H1 (cell line): Measurements from ENCODE around the gene ARFGEF3. TPM values are rescaled to one million over a fixed set of nuclear protein-coding genes. Genes with fewer than 3 reads are reported as not detected.

Experiments used
- CTCF ChIA-PET: fragments of 300-600 bp; sonication (Branson Sonifier 250); formaldehyde crosslinking; loops from one replicate; lab custom pipeline; 2021; ENCODE audit not compliant: partially characterized antibody; lab: Charles Lee
- POLR2A ChIA-PET: fragments of 300-600 bp; sonication (Branson Sonifier 250); formaldehyde crosslinking; loops from one replicate; lab custom pipeline; 2021; ENCODE audit warnings: inconsistent platforms; ENCODE audit not compliant: partially characterized antibody; lab: Charles Lee
- DNase-seq, 2 experiments: peaks; one replicate each; pipeline versions ENCODE4 v3.0.0 to v3.0.0-alpha.2; 2010 to 2022; ENCODE audit warnings: low spot score in 2 of 2, low read depth in 1 of 2, mixed read lengths in 1 of 2
- FAIRE-seq: peaks from 2 replicates; lab custom pipeline; 2011; peaks lifted over from hg19 to GRCh38; lab: Jason Lieb, UNC
- H2AFZ ChIP-seq: 2 replicates; pipeline ENCODE4 v1.8.1; 2012; ENCODE audit warnings: low read length, inconsistent platforms
- H2AK5ac ChIP-seq: 2 replicates; pipeline ENCODE4 v1.6.1; 2013; ENCODE audit warnings: low read depth, low read length
- H2BK120ac ChIP-seq: replicated peaks from 2 replicates; pipeline ENCODE3; 2013; ENCODE audit warnings: low read depth, low read length, inconsistent platforms
- H2BK12ac ChIP-seq: 2 replicates; pipeline ENCODE4 v1.6.1; 2013; ENCODE audit warnings: low read depth, low read length
- H2BK15ac ChIP-seq: 2 replicates; pipeline ENCODE4 v1.6.1; 2013; ENCODE audit warnings: low read length
- H2BK20ac ChIP-seq: 2 replicates; pipeline ENCODE4 v1.6.1; 2013; ENCODE audit warnings: low read length
- H2BK5ac ChIP-seq: 2 replicates; pipeline ENCODE4 v1.6.1; 2013; ENCODE audit warnings: low read depth, low read length
- H3K14ac ChIP-seq: 2 replicates; pipeline ENCODE4 v1.6.1; 2013; ENCODE audit warnings: inconsistent platforms; ENCODE audit not compliant: insufficient read length
- H3K18ac ChIP-seq: 2 replicates; pipeline ENCODE4 v1.6.1; 2013; ENCODE audit warnings: low read length; ENCODE audit errors: extremely low read depth
- H3K23ac ChIP-seq: 2 replicates; pipeline ENCODE4 v1.6.1; 2013; ENCODE audit warnings: inconsistent platforms; ENCODE audit not compliant: insufficient read length
- H3K23me2 ChIP-seq: 2 replicates; pipeline ENCODE4 v1.6.1; 2013; ENCODE audit warnings: low read depth, low read length
- H3K27ac ChIP-seq: 2 replicates; pipeline ENCODE4 v1.6.1; 2011; ENCODE audit warnings: low read depth, low read length, inconsistent platforms
- H3K27me3 ChIP-seq, 4 experiments: replicated peaks in 1 of 4; 1 replicate in 1 of 4; 2 replicates in 3 of 4; pipeline versions ENCODE4 v1.6.1 to v1.8.1; 2011 to 2013; ENCODE audit warnings: low read length in 3 of 4, mild to moderate bottlenecking in 3 of 4, inconsistent platforms in 2 of 4, mixed read lengths in 2 of 4, moderate library complexity in 1 of 4; ENCODE audit not compliant: control insufficient read depth in 3 of 4, insufficient read depth in 3 of 4; ENCODE audit errors: extremely low read depth in 1 of 4
- H3K36me3 ChIP-seq, 4 experiments: 2 replicates each; pipeline versions ENCODE4 v1.6.1 to v1.8.1; 2011 to 2013; ENCODE audit warnings: mild to moderate bottlenecking in 4 of 4, low read length in 3 of 4, moderate library complexity in 2 of 4, control low read depth in 1 of 4, inconsistent platforms in 1 of 4; ENCODE audit not compliant: insufficient read depth in 4 of 4, control insufficient read depth in 2 of 4
- H3K4ac ChIP-seq: replicated peaks from 2 replicates; pipeline ENCODE3; 2013; ENCODE audit warnings: low read length, low read depth, mixed read lengths, inconsistent platforms; ENCODE audit not compliant: insufficient read length
- H3K4me1 ChIP-seq, 4 experiments: replicated peaks in 1 of 4; 1 replicate in 1 of 4; 2 replicates in 3 of 4; pipeline versions ENCODE4 v1.6.1 to v1.8.1; 2011 to 2013; ENCODE audit warnings: low read length in 3 of 4, inconsistent platforms in 2 of 4, mixed read lengths in 1 of 4; ENCODE audit not compliant: insufficient read depth in 4 of 4, control insufficient read depth in 3 of 4
- H3K4me2 ChIP-seq, 2 experiments: 2 replicates each; pipeline versions ENCODE4 v1.6.1 to v1.8.1; 2011 to 2013; ENCODE audit warnings: low read depth in 2 of 2, low read length in 2 of 2, control low read depth in 1 of 2, inconsistent platforms in 1 of 2, mild to moderate bottlenecking in 1 of 2; ENCODE audit not compliant: insufficient read depth in 1 of 2
- H3K4me3 ChIP-seq, 4 experiments: fragments of 200-600, 300-600 bp in 1 of 4; sonication (generic), shearing (Covaris generic), sonication (Bioruptor Twin) in 1 of 4; 2 replicates each; pipeline versions ENCODE4 v1.5.1 to v1.8.1; 2011 to 2016; ENCODE audit warnings: low read length in 4 of 4, low read depth in 3 of 4, control low read depth in 2 of 4, inconsistent platforms in 2 of 4, mild to moderate bottlenecking in 2 of 4, mixed read lengths in 1 of 4, moderate library complexity in 1 of 4; ENCODE audit not compliant: insufficient read depth in 2 of 4; ENCODE audit errors: extremely low read depth in 1 of 4
- H3K56ac ChIP-seq: replicated peaks from 2 replicates; pipeline ENCODE3; 2013; ENCODE audit warnings: low read depth, mild to moderate bottlenecking, mixed read lengths, low read length, inconsistent platforms; ENCODE audit not compliant: insufficient read length
- H3K79me1 ChIP-seq: 2 replicates; pipeline ENCODE4 v1.6.1; 2013; ENCODE audit warnings: low read depth, low read length, control low read depth
- H3K79me2 ChIP-seq, 2 experiments: 2 replicates each; pipeline versions ENCODE4 v1.6.1 to v1.8.1; 2012 to 2013; ENCODE audit warnings: low read length in 2 of 2, mild to moderate bottlenecking in 2 of 2, inconsistent platforms in 1 of 2; ENCODE audit not compliant: insufficient read depth in 2 of 2, control insufficient read depth in 1 of 2
- H3K9ac ChIP-seq, 4 experiments: replicated peaks in 1 of 4; 1 replicate in 1 of 4; 2 replicates in 3 of 4; pipeline versions ENCODE4 v1.6.1 to v1.8.1; 2011 to 2013; ENCODE audit warnings: low read depth in 3 of 4, low read length in 3 of 4, control low read depth in 2 of 4, mild to moderate bottlenecking in 2 of 4, moderate library complexity in 2 of 4, inconsistent platforms in 1 of 4; ENCODE audit errors: extremely low read depth in 1 of 4
- H3K9me3 ChIP-seq, 2 experiments: 2 replicates each; pipeline versions ENCODE4 v1.6.1 to v1.8.1; 2012 to 2013; ENCODE audit warnings: mild to moderate bottlenecking in 2 of 2, moderate library complexity in 2 of 2, control low read depth in 1 of 2, inconsistent platforms in 1 of 2, low read depth in 1 of 2, low read length in 1 of 2, mixed read lengths in 1 of 2; ENCODE audit not compliant: insufficient read depth in 2 of 2
- H4K20me1 ChIP-seq, 2 experiments: replicated peaks in 1 of 2; 2 replicates each; pipeline versions ENCODE3 to v1.8.1; 2011 to 2013; ENCODE audit warnings: inconsistent platforms in 2 of 2, low read length in 2 of 2, mild to moderate bottlenecking in 1 of 2; ENCODE audit not compliant: insufficient read depth in 2 of 2, control insufficient read depth in 1 of 2
- H4K5ac ChIP-seq: 2 replicates; pipeline ENCODE4 v1.6.1; 2013; ENCODE audit warnings: low read length, low read depth, mixed read lengths, inconsistent platforms; ENCODE audit not compliant: insufficient read length
- H4K8ac ChIP-seq: 2 replicates; pipeline ENCODE4 v1.8.0; 2013; ENCODE audit warnings: mild to moderate bottlenecking, moderate library complexity, low read length, inconsistent platforms; ENCODE audit not compliant: insufficient read depth; ENCODE audit errors: extremely low read depth
- H4K91ac ChIP-seq: replicated peaks from 2 replicates; pipeline ENCODE3; 2013; ENCODE audit warnings: low read length, mixed read lengths, inconsistent platforms; ENCODE audit not compliant: insufficient read length
- BRCA1 ChIP-seq: IDR thresholded peaks from 2 replicates; pipeline ENCODE4 v1.6.1; 2012; ENCODE audit warnings: low read depth, low read length, improper control_type of control experiment
- CHD2 ChIP-seq: IDR thresholded peaks from 2 replicates; pipeline ENCODE4 v1.6.1; 2012; ENCODE audit warnings: low read length, improper control_type of control experiment
- FOSL1 ChIP-seq: IDR thresholded peaks from 2 replicates; pipeline ENCODE4 v1.6.1; 2011; ENCODE audit warnings: mild to moderate bottlenecking, low read depth, low read length, moderate library complexity; ENCODE audit not compliant: insufficient read depth
- JUN ChIP-seq: IDR thresholded peaks from 2 replicates; pipeline ENCODE4 v1.6.1; 2011; ENCODE audit warnings: low read depth, mild to moderate bottlenecking, improper control_type of control experiment, low read length
- KDM1A ChIP-seq: fragments of 200-600, 300-600 bp; sonication (generic); IDR thresholded peaks from 2 replicates; pipeline ENCODE4 v1.7.1; 2016; ENCODE audit warnings: mild to moderate bottlenecking, low read length, borderline replicate concordance
- KDM5A ChIP-seq: fragments of 200-600 bp; IDR thresholded peaks from 2 replicates; pipeline ENCODE4 v1.7.1; 2012; ENCODE audit warnings: mild to moderate bottlenecking, low read length, inconsistent platforms, mixed read lengths
- SIN3A ChIP-seq, 2 experiments: IDR thresholded peaks in 1 of 2; conservative IDR thresholded peaks in 1 of 2; 2 replicates each; pipeline ENCODE4 v1.6.1; 2011 to 2012; ENCODE audit warnings: low read length in 2 of 2, improper control_type of control experiment in 1 of 2, low read depth in 1 of 2, mild to moderate bottlenecking in 1 of 2
- SP1 ChIP-seq: IDR thresholded peaks from 2 replicates; pipeline ENCODE4 v1.6.1; 2011; ENCODE audit warnings: low read depth, low read length
- TEAD4 ChIP-seq: IDR thresholded peaks from 2 replicates; pipeline ENCODE4 v1.6.1; 2012; ENCODE audit warnings: low read depth, low read length, inconsistent platforms, mixed read lengths
- WGBS, 2 experiments: shearing (Covaris generic) in 1 of 2; methylation state at CpG; one replicate each; pipeline versions ENCODE4 v1.1.6 to v1.1.7; 2013 to 2015; ENCODE audit warnings: low lambda C conversion rate in 2 of 2, mixed read lengths in 2 of 2, inconsistent platforms in 1 of 2, low coverage in 1 of 2, missing lambda C conversion rate in 1 of 2; ENCODE audit not compliant: insufficient replicate concordance in 2 of 2, insufficient coverage in 1 of 2, insufficient read length in 1 of 2; ENCODE audit errors: extremely low coverage in 1 of 2, missing lambda C conversion rate in 1 of 2; 5-methylcytosine and 5-hydroxymethylcytosine counted together
- polyA plus RNA-seq, 7 experiments: library from polyadenylated mRNA; depleted of rRNA in 3 of 7; stranded (reverse) in 5 of 7; unstranded in 2 of 7; fragments of >200 nt in 5 of 7; fragments of 200-250 nt in 2 of 7; gene quantifications; 1 replicate in 5 of 7; 2 replicates in 1 of 7; 4 replicates in 1 of 7; pipeline versions ENCODE4 v1.2.1 to v1.2.3, GENCODE V29; 2011 to 2013; ENCODE audit warnings: missing spikeins in 2 of 7, mixed read lengths in 2 of 7
- total RNA-seq: library from RNA; stranded (reverse); fragmentation: NEBNext Ultra II Directional; extraction: Animal tissue kit (Norgen Biotek cat#: 25700); gene quantifications from 2 replicates; pipeline ENCODE4 v1.2.1, GENCODE V29; 2021
- TF ChIP-seq, protein P1 (sequence below): IDR thresholded peaks from 2 replicates; pipeline ENCODE4 v1.6.1; 2012; ENCODE audit warnings: inconsistent platforms
- TF ChIP-seq, protein P2 (sequence below), 3 experiments: IDR thresholded peaks; 1 replicate in 2 of 3; 2 replicates in 1 of 3; pipeline versions ENCODE4 v1.5.1 to v1.6.1; 2011; ENCODE audit warnings: low read length in 3 of 3, mild to moderate bottlenecking in 3 of 3, inconsistent platforms in 2 of 3, low read depth in 1 of 3, moderate library complexity in 1 of 3; ENCODE audit not compliant: insufficient read depth in 1 of 3; ENCODE audit errors: control extremely low read depth in 1 of 3

ARFGEF3 gene
- total and polyA plus RNA-seq, 2 of the 8 experiments (the other 6 are each of a cell fraction or from before 2014, with no cell fraction given) = 5.8 to 23.2 TPM

- Histone ChIP-seq H3K27me3 (no peaks in the 10 kb centered on the region), H3K4ac (no peak overlapping the region), H3K23ac (no peak overlapping the region), H3K9ac (no peak overlapping the region), H4K5ac (no peak overlapping the region), H3K23me2 (no peaks in the 10 kb centered on the region), H2BK20ac (no peak overlapping the region), H4K91ac (no peak overlapping the region), H2BK12ac (no peak overlapping the region), H3K9me3 (no peaks in the 10 kb centered on the region), H4K8ac (no peak overlapping the region), H2AFZ (no peak overlapping the region), H2BK5ac (no peak overlapping the region), H3K56ac (no peak overlapping the region), H2AK5ac (no peak overlapping the region), H3K4me1 (no peaks in the 10 kb centered on the region), H3K79me1 (0 out of 2 replicates have a peak, but pooled peaks cover 2% of the 10 kb centered on the region), H2BK120ac (no peak overlapping the region), H3K27ac (no peak overlapping the region), H3K79me2 (no peaks in the 10 kb centered on the region), H3K14ac (no peak overlapping the region), H3K18ac (no peak overlapping the region), H3K36me3 (peaks cover 0 to 20% (median 7%) of the 10 kb centered on the region in 4 experiments; a peak in 6 of 8 replicates), H3K4me2 (no peak overlapping the region), H4K20me1 (peaks cover 0 to 2% of the 10 kb centered on the region in 2 experiments), H3K4me3 (no peak overlapping the region), H2BK15ac (no peak overlapping the region)
- FAIRE-seq (no peak), DNase-seq (no peak)
- POLR2A ChIA-PET = no interaction called here
- CTCF ChIA-PET = interaction anchor here (0.6 to 2.2 kb wide), 4 partner anchors 11 to 148 kb away, joined by 3 to 9 read pairs (median 3); partner anchors contain the start of gene HEBP2
- 91% methylated on average over 6 of the region's 6 CpGs; no CpG with 5 or more reads in 1 of the 2 experiments for WGBS, 2 experiments
- no peak for TF ChIP-seq SIN3A (conservative IDR thresholded peaks at IDR 0.05 in 1 of 2, IDR thresholded peaks at IDR 0.05 in 1 of 2; ENCODE audit: low read depth in 1 of 2, low read length in 2 of 2)
- no peak for TF ChIP-seq KDM5A
- no peak for TF ChIP-seq SP1
- TF ChIP-seq JUN = no peak
- TF ChIP-seq, protein P1, sequence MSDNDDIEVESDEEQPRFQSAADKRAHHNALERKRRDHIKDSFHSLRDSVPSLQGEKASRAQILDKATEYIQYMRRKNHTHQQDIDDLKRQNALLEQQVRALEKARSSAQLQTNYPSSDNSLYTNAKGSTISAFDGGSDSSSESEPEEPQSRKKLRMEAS = no peak
- no peak for TF ChIP-seq BRCA1
- no peak for TF ChIP-seq KDM1A
- no peak for TF ChIP-seq TEAD4
- no peak for TF ChIP-seq CHD2
- TF ChIP-seq, protein P2, sequence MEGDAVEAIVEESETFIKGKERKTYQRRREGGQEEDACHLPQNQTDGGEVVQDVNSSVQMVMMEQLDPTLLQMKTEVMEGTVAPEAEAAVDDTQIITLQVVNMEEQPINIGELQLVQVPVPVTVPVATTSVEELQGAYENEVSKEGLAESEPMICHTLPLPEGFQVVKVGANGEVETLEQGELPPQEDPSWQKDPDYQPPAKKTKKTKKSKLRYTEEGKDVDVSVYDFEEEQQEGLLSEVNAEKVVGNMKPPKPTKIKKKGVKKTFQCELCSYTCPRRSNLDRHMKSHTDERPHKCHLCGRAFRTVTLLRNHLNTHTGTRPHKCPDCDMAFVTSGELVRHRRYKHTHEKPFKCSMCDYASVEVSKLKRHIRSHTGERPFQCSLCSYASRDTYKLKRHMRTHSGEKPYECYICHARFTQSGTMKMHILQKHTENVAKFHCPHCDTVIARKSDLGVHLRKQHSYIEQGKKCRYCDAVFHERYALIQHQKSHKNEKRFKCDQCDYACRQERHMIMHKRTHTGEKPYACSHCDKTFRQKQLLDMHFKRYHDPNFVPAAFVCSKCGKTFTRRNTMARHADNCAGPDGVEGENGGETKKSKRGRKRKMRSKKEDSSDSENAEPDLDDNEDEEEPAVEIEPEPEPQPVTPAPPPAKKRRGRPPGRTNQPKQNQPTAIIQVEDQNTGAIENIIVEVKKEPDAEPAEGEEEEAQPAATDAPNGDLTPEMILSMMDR (IDR thresholded peaks at IDR 0.05; ENCODE audit: control extremely low read depth in 1 of 3, insufficient read depth in 1 of 3, low read depth in 1 of 3, low read length in 3 of 3) = no peak
- TF ChIP-seq FOSL1 = no peak
Measured at GRCh38 chr6:138258991-138259390, 97.3 kb downstream of the ARFGEF3 start.
